K562 treated with DMSO at 1 percent for 48 hours (cell line): ENCODE data around the gene SPIN2A. TPM values are rescaled to one million over a fixed set of nuclear protein-coding genes. Genes with fewer than 3 reads are reported as not detected.

Experiments used
- total RNA-seq: library from RNA; unstranded; fragments of 300-600 nt; gene quantifications from 2 replicates; pipeline ENCODE4 v1.2.3, GENCODE V29; 2022; ENCODE audit warnings: low replicate concordance; ENCODE audit errors: extremely low read depth

SPIN2A gene
- total RNA-seq, result not detected in 2 replicates

DNA sequence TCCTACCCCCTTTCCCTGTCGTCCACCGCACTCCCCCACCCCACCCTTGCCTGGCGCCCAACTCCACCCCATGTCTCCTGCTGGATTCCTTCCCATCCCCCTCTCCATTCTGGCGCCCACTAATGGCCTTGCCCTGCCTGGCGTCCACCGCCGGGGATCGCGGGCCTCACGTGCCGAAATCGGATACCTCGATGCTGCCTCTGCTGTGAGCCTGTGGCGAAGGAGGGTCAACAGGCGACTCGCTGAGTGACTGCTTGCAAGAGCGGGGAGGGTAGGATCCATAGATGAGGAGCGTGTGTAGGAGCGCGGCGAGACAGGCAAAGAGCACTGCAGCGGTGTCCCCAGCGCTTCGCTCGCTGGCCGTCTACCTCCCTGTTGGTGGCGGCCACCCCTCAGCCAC lies at the start of gene SPIN2A:
Gene SPIN2A, minus strand, starts transcription at position 325 of the 400 bp plus-strand sequence. CDS start 800 bp downstream, outside the sequence.

DNA sequence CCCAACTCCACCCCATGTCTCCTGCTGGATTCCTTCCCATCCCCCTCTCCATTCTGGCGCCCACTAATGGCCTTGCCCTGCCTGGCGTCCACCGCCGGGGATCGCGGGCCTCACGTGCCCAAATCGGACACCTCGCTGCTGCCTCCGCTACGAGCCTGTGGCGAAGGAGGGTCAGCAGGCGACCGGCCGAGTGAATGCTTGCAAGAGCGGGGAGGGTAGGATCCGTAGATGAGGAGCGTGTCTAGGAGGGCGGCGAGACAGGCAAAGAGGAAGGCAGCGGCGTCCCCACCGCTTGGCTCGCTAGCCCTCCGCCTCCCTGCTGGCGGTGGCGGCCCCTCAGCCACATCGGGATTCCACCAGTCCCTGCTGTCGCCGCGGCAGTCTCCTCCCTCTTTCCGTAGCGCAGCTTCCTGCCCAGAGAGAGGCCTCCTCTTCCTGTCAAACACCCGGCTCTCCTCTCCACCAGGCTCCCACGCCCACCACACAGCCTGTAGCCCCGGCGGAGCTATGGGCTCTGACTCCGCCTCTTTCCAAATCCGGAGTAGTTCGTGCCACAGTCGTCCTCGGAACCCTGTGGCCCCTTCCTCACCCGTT lies 15.9 kb downstream of the SPIN2A start, which contains the start of gene SPIN2B:
Gene SPIN2B, minus strand, starts transcription at position 387 of the 594 bp plus-strand sequence.

Other genes starting within 250 kb of the SPIN2A start
- not detected in 2 replicates for gene SPIN3, start 141.9 kb downstream of the SPIN2A start, total RNA-seq
- gene SPIN2B, start 15.8 kb downstream of the SPIN2A start, total RNA-seq, result not detected in 2 replicates
- not detected in 2 replicates for gene FAAH2, start 149.3 kb upstream of the SPIN2A start, total RNA-seq